ENCODE results near the gene SLIT1. TPM values are rescaled to one million over a fixed set of nuclear protein-coding genes. Genes with fewer than 3 reads are reported as not detected.

Gene SLIT1
- total RNA-seq, 5 donors from 2014 or later (not counting 1 experiment from before 2014, with no cell fraction given), result 0.29 to 0.56 (median 0.49) TPM

DNA sequence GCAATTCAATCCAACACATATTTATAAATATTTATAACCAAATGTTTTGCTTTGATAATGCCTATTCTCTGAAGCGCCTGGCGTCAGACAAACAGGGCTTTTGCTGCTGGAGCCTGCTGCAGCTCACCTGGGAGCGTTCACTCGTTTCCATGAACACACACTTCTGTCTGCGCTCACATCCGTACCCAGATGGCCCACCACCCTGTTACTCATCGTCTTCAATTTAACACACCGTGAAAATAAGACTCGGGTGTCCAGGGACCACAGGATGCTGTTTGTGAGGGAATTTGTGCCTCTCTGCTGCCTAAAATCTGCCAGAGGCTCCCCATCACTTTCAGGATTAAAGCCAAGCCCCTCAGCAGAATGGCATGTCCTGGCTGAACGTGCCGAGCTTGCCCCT lies 74.1 kb downstream of the SLIT1 start:
- peaks cover 8 to 18% of the 10 kb centered on the region in 2 donors for H3K27me3 Mint-ChIP-seq
- DNase-seq (no peak), ATAC-seq (replicated peaks in 1 of 4) (no peak)
- H3K9me3 Mint-ChIP-seq, result no peaks in the 10 kb centered on the region
- Histone ChIP-seq H3K4me3 (ENCODE audit: control insufficient read depth in 1 of 2, extremely low read depth in 1 of 2, low read length in 1 of 2) (no peak overlapping the region), H3K27ac (ENCODE audit: low read length) (no peak overlapping the region), H3K9me3 (no peaks in the 10 kb centered on the region), H3K4me1 (ENCODE audit: control insufficient read depth in 1 of 2, extremely low read depth in 1 of 2, insufficient read depth in 2 of 2, low read length in 2 of 2) (peaks cover 0 to 9% of the 10 kb centered on the region in 2 experiments), H3K36me3 (ENCODE audit: control insufficient read depth in 2 of 2, extremely low read depth in 1 of 2, insufficient read depth in 1 of 2, low read length in 1 of 2) (no peaks in the 10 kb centered on the region), H3K27me3 (replicated peaks in 1 of 2; ENCODE audit: control insufficient read depth in 2 of 2, extremely low read depth in 1 of 2, insufficient read depth in 2 of 2, low read length in 1 of 2) (peaks cover 2 to 15% of the 10 kb centered on the region in 2 experiments)
- 55% methylated on average over 3 of the region's 11 CpGs for WGBS (ENCODE audit: insufficient coverage)
- H3K4me3 Mint-ChIP-seq, result no peak overlapping the region
- H3K36me3 Mint-ChIP-seq, result no peaks in the 10 kb centered on the region
- ChIA-PET CTCF (interaction anchor here in 1 of 2 donors (0.6 kb wide), 1 partner anchor 855 kb away, joined by 4 read pairs; no protein-coding TSS in a partner anchor), POLR2A (no interaction called here)
- H3K4me1 Mint-ChIP-seq, result no peaks in the 10 kb centered on the region
- H3K27ac Mint-ChIP-seq, result no peak overlapping the region

DNA sequence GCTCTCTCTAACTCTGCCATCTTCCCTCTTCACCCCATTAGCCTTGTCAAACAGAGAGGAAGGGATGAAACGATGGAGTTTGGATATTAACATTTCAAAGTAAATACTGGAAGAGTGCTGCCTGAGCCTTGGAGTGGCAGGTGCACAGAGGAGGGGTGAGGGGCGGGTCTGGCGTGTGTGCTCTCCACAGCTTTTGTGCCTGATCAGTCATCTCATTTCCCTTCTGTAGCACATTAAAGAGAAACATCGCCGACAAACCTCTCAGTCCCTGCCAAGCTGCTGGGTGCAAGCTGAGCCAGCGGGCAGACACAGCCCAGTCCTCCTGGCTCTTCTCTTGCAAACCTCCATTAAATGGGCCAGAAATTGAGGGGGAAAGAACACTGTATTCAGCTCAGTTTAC lies 76.2 kb downstream of the SLIT1 start:
- 16% methylated on average over 3 of the region's 6 CpGs for WGBS (ENCODE audit: insufficient coverage)
- DNase-seq (no peak), ATAC-seq (replicated peaks in 1 of 4) (no peak)
- no peak overlapping the region for H3K4me3 ChIP-seq (ENCODE audit: control insufficient read depth in 1 of 2, extremely low read depth in 1 of 2, low read length in 1 of 2)
- POLR2A ChIA-PET, result no interaction called here
- CTCF ChIA-PET, result interaction anchor here in 1 of 2 donors (0.5 kb wide), 1 partner anchor 469 kb away, joined by 3 read pairs; no protein-coding TSS in a partner anchor
- H3K27me3 Mint-ChIP-seq, result peaks cover 15 to 18% of the 10 kb centered on the region in 2 donors
- H3K9me3 Mint-ChIP-seq, result no peaks in the 10 kb centered on the region
- H3K4me3 Mint-ChIP-seq, result no peak overlapping the region
- no peak overlapping the region for H3K27ac Mint-ChIP-seq
- peaks cover 2 to 13% of the 10 kb centered on the region in 2 experiments for H3K27me3 ChIP-seq (replicated peaks in 1 of 2; ENCODE audit: control insufficient read depth in 2 of 2, extremely low read depth in 1 of 2, insufficient read depth in 2 of 2, low read length in 1 of 2)
- no peaks in the 10 kb centered on the region for H3K36me3 ChIP-seq (ENCODE audit: control insufficient read depth in 2 of 2, extremely low read depth in 1 of 2, insufficient read depth in 1 of 2, low read length in 1 of 2)
- H3K27ac ChIP-seq (ENCODE audit: low read length), result no peak overlapping the region
- no peaks in the 10 kb centered on the region for H3K36me3 Mint-ChIP-seq
- no peaks in the 10 kb centered on the region for H3K9me3 ChIP-seq
- no peaks in the 10 kb centered on the region for H3K4me1 Mint-ChIP-seq
- peaks cover 0 to 9% of the 10 kb centered on the region in 2 experiments for H3K4me1 ChIP-seq (ENCODE audit: control insufficient read depth in 1 of 2, extremely low read depth in 1 of 2, insufficient read depth in 2 of 2, low read length in 2 of 2)

DNA sequence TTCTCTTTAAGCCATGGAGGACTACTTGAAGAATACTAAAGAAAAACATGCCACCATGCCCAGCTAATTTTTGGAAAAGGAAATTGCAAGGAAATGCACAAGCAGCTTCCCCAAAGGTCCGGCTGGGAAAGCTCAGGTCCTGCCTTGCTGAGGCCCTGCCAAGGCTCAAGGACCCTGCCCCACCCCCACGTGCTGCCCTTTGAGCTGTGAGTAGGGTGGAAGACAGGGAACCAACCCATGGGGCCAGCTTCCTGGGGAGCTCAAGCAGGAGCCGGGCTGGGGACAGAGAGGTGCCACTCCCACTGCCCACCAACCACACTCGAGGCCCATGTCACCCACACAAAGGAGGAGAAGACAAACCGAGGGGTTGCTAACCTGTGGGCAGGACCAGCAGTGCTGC lies 78.2 kb downstream of the SLIT1 start:
- WGBS (ENCODE audit: insufficient coverage), result 100% methylated on average over 1 of the region's 5 CpGs
- Mint-ChIP-seq H3K9me3 (no peaks in the 10 kb centered on the region), H3K4me1 (no peaks in the 10 kb centered on the region), H3K27me3 (peaks cover 17 to 21% of the 10 kb centered on the region in 2 donors), H3K36me3 (no peaks in the 10 kb centered on the region), H3K4me3 (no peak overlapping the region), H3K27ac (no peak overlapping the region)
- H3K4me3 ChIP-seq (ENCODE audit: control insufficient read depth in 1 of 2, extremely low read depth in 1 of 2, low read length in 1 of 2), result no peak overlapping the region
- H3K36me3 ChIP-seq (ENCODE audit: control insufficient read depth in 2 of 2, extremely low read depth in 1 of 2, insufficient read depth in 1 of 2, low read length in 1 of 2), result no peaks in the 10 kb centered on the region
- POLR2A ChIA-PET, result no interaction called here
- H3K9me3 ChIP-seq, result no peaks in the 10 kb centered on the region
- H3K4me1 ChIP-seq (ENCODE audit: control insufficient read depth in 1 of 2, extremely low read depth in 1 of 2, insufficient read depth in 2 of 2, low read length in 2 of 2), result peaks cover 0 to 9% of the 10 kb centered on the region in 2 experiments
- H3K27ac ChIP-seq (ENCODE audit: low read length), result no peak overlapping the region
- no peak for ATAC-seq (replicated peaks in 1 of 4)
- peaks cover 2 to 22% of the 10 kb centered on the region in 2 experiments for H3K27me3 ChIP-seq (replicated peaks in 1 of 2; ENCODE audit: control insufficient read depth in 2 of 2, extremely low read depth in 1 of 2, insufficient read depth in 2 of 2, low read length in 1 of 2)
- CTCF ChIA-PET, result no interaction called here
- no peak for DNase-seq

DNA sequence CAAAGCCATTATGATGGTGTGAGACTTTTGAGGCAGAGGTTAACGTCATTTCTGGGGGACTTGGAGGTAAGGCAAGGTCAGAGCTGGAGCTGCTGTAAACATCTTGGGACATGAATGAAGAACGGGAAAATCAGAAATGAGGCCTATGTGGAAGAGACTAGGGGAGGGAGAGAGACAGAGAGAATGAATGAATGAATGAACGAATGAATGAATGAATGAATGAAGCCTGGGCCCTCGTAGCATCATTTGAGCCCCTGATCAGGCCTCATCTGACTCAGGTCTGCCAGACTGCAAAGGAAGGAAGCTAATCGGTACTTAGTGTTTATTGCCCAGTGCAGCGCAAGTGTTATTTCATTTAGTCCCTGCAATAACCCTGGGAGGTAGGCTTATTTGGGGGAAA lies 79.6 kb downstream of the SLIT1 start:
- POLR2A ChIA-PET, result no interaction called here
- H3K9me3 ChIP-seq, result no peaks in the 10 kb centered on the region
- Mint-ChIP-seq H3K4me3 (no peak overlapping the region), H3K27ac (no peak overlapping the region), H3K9me3 (no peaks in the 10 kb centered on the region), H3K36me3 (no peaks in the 10 kb centered on the region), H3K4me1 (no peaks in the 10 kb centered on the region), H3K27me3 (peaks cover 14 to 17% of the 10 kb centered on the region in 2 donors)
- ATAC-seq (replicated peaks in 1 of 4) (no peak), DNase-seq (no peak)
- H3K4me3 ChIP-seq (ENCODE audit: control insufficient read depth in 1 of 2, extremely low read depth in 1 of 2, low read length in 1 of 2), result no peak overlapping the region
- no peaks in the 10 kb centered on the region for H3K36me3 ChIP-seq (ENCODE audit: control insufficient read depth in 2 of 2, extremely low read depth in 1 of 2, insufficient read depth in 1 of 2, low read length in 1 of 2)
- H3K27ac ChIP-seq (ENCODE audit: low read length), result no peak overlapping the region
- 65% methylated on average over 5 of the region's 6 CpGs for WGBS (ENCODE audit: insufficient coverage)
- CTCF ChIA-PET, result no interaction called here
- H3K4me1 ChIP-seq (ENCODE audit: control insufficient read depth in 1 of 2, extremely low read depth in 1 of 2, insufficient read depth in 2 of 2, low read length in 2 of 2), result peaks cover 0 to 9% of the 10 kb centered on the region in 2 experiments
- peaks cover 2 to 22% of the 10 kb centered on the region in 2 experiments for H3K27me3 ChIP-seq (replicated peaks in 1 of 2; ENCODE audit: control insufficient read depth in 2 of 2, extremely low read depth in 1 of 2, insufficient read depth in 2 of 2, low read length in 1 of 2)

DNA sequence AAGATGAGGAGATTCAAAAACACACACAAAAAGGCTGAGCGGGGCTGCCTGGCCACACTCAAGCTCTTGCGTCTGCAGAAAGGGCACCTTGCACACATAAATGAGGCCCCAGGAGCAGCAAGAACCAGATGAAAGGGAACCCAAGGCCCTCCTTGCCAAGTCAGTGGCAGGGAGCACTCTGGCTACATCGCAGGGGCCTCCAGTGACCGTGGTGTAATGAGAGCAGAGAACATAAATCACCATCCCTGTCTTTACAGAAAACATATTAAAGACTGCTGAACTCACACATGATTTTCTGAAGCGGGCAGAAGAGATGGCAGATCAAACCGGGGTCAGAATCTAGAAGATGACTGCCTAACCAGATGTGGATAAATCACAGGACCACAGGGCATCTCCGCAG lies 80.5 kb downstream of the SLIT1 start:
- ATAC-seq (replicated peaks in 1 of 4) (no peak), DNase-seq (no peak)
- H3K4me3 ChIP-seq (ENCODE audit: control insufficient read depth in 1 of 2, extremely low read depth in 1 of 2, low read length in 1 of 2), result no peak overlapping the region
- 97% methylated on average over 5 of the region's 7 CpGs for WGBS (ENCODE audit: insufficient coverage)
- Mint-ChIP-seq H3K4me1 (no peaks in the 10 kb centered on the region), H3K9me3 (no peaks in the 10 kb centered on the region), H3K27ac (no peak overlapping the region), H3K36me3 (no peaks in the 10 kb centered on the region), H3K27me3 (peaks cover 12 to 17% of the 10 kb centered on the region in 2 donors), H3K4me3 (no peak overlapping the region)
- H3K4me1 ChIP-seq (ENCODE audit: control insufficient read depth in 1 of 2, extremely low read depth in 1 of 2, insufficient read depth in 2 of 2, low read length in 2 of 2), result peaks cover 0 to 9% of the 10 kb centered on the region in 2 experiments
- no peaks in the 10 kb centered on the region for H3K9me3 ChIP-seq
- peaks cover 2 to 22% of the 10 kb centered on the region in 2 experiments for H3K27me3 ChIP-seq (replicated peaks in 1 of 2; ENCODE audit: control insufficient read depth in 2 of 2, extremely low read depth in 1 of 2, insufficient read depth in 2 of 2, low read length in 1 of 2)
- no peaks in the 10 kb centered on the region for H3K36me3 ChIP-seq (ENCODE audit: control insufficient read depth in 2 of 2, extremely low read depth in 1 of 2, insufficient read depth in 1 of 2, low read length in 1 of 2)
- CTCF ChIA-PET, result no interaction called here
- POLR2A ChIA-PET, result no interaction called here
- no peak overlapping the region for H3K27ac ChIP-seq (ENCODE audit: low read length)

DNA sequence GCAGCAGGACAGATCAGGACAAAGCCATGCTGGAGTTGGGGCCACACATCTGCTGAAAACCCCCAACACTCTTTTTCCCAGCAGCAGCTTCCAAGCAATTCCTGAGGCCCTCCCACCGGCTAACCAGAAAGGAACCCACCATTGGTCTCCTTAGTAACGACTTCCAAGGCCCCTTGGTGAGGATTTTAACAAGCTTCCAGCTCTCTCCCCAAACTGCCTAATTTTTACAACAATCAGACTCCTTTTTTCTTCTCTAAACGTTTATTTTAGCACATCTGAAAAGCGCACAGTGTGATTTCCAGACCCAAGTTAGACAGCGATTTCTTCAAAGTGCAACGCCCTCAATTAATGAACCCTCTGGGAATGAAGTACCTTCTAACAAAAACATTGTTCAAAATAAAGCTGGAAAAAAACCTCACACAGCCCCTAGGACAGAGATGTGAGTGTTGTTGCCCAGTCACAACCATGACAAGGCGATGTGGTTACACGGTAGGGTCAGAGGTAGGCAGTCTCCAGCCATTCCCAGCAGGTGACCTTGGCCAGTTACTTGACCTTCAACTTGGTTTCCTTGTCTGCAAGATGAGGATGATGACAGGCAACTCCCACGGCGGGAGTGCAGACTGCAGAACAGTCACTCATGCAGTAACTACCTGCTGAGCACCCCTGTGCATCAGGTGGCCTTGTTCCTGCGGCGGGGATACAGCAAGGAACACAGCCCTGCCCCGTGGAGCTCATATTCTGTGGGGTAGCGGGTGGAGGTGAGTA lies 82.3 kb downstream of the SLIT1 start:
- ChIA-PET POLR2A (no interaction called here), CTCF (no interaction called here)
- Mint-ChIP-seq H3K4me1 (no peaks in the 10 kb centered on the region), H3K27me3 (peaks cover 15 to 19% of the 10 kb centered on the region in 2 donors), H3K4me3 (no peak overlapping the region), H3K27ac (no peak overlapping the region), H3K9me3 (no peaks in the 10 kb centered on the region), H3K36me3 (no peaks in the 10 kb centered on the region)
- no peak overlapping the region for H3K4me3 ChIP-seq (ENCODE audit: control insufficient read depth in 1 of 2, extremely low read depth in 1 of 2, low read length in 1 of 2)
- ATAC-seq (replicated peaks in 1 of 4) (no peak), DNase-seq (no peak)
- peaks cover 0 to 9% of the 10 kb centered on the region in 2 experiments for H3K4me1 ChIP-seq (ENCODE audit: control insufficient read depth in 1 of 2, extremely low read depth in 1 of 2, insufficient read depth in 2 of 2, low read length in 2 of 2)
- no peak overlapping the region for H3K27ac ChIP-seq (ENCODE audit: low read length)
- 83% methylated on average over 12 of the region's 14 CpGs for WGBS (ENCODE audit: insufficient coverage)
- no peaks in the 10 kb centered on the region for H3K36me3 ChIP-seq (ENCODE audit: control insufficient read depth in 2 of 2, extremely low read depth in 1 of 2, insufficient read depth in 1 of 2, low read length in 1 of 2)
- peaks cover 0 to 28% of the 10 kb centered on the region in 2 experiments for H3K27me3 ChIP-seq (replicated peaks in 1 of 2; ENCODE audit: control insufficient read depth in 2 of 2, extremely low read depth in 1 of 2, insufficient read depth in 2 of 2, low read length in 1 of 2)
- H3K9me3 ChIP-seq, result no peaks in the 10 kb centered on the region

All from T-cell (primary cell).